IgD-negative memory B cell (primary cell): ENCODE measurements around the gene CXCL1. TPM values are rescaled to one million over a fixed set of nuclear protein-coding genes. Genes with fewer than 3 reads are reported as not detected.

Source experiments
- H3K27ac Mint-ChIP-seq, 3 donors: one replicate each; pipeline ENCODE4 v1.8.0; 2020 to 2022; ENCODE audit warnings: mild to moderate bottlenecking in 3 of 3, mixed read lengths in 3 of 3, moderate library complexity in 1 of 3
- H3K27me3 Mint-ChIP-seq: one replicate; pipeline ENCODE4 v1.8.0; 2021; ENCODE audit warnings: mixed read lengths
- H3K36me3 Mint-ChIP-seq: one replicate; pipeline ENCODE4 v1.8.0; 2020; ENCODE audit warnings: mild to moderate bottlenecking, mixed read lengths
- H3K4me1 Mint-ChIP-seq, 3 donors: one replicate each; pipeline ENCODE4 v1.8.0; 2020 to 2022; ENCODE audit warnings: mixed read lengths in 3 of 3, mild to moderate bottlenecking in 1 of 3
- H3K4me3 Mint-ChIP-seq, 4 donors: one replicate each; pipeline ENCODE4 v1.8.0; 2020 to 2022; ENCODE audit warnings: mild to moderate bottlenecking in 4 of 4, mixed read lengths in 4 of 4, moderate library complexity in 3 of 4
- H3K9me3 Mint-ChIP-seq, 3 donors: one replicate each; pipeline ENCODE4 v1.8.0; 2020 to 2021; ENCODE audit warnings: mixed read lengths in 3 of 3, mild to moderate bottlenecking in 1 of 3
- polyA plus RNA-seq: library from polyadenylated mRNA; unstranded; fragments of 300-500 nt; fragmentation: Illumina TruSeq; gene quantifications from one replicate; pipeline ENCODE4 v1.2.3, GENCODE V29; 2021

The CXCL1 gene
- polyA plus RNA-seq: not detected

DNA sequence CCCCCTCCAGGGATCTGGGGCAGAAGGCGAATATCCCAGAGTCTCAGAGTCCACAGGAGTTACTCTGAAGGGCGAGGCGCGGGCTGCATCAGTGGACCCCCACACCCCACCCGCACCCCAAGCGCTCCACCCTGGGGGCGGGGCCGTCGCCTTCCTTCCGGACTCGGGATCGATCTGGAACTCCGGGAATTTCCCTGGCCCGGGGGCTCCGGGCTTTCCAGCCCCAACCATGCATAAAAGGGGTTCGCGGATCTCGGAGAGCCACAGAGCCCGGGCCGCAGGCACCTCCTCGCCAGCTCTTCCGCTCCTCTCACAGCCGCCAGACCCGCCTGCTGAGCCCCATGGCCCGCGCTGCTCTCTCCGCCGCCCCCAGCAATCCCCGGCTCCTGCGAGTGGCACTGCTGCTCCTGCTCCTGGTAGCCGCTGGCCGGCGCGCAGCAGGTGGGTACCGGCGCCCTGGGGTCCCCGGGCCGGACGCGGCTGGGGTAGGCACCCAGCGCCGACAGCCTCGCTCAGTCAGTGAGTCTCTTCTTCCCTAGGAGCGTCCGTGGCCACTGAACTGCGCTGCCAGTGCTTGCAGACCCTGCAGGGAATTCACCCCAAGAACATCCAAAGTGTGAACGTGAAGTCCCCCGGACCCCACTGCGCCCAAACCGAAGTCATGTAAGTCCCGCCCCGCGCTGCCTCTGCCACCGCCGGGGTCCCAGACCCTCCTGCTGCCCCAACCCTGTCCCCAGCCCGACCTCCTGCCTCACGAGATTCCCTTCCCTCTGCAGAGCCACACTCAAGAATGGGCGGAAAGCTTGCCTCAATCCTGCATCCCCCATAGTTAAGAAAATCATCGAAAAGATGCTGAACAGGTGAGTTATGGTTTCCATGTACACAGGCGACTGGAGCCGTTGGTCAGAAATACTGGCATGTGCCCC lies at the start of gene CXCL1:
Gene CXCL1, plus strand, starts transcription at position 264 of the 926 bp plus-strand sequence. Its CDS starts 78 bp downstream, at position 342.
- Mint-ChIP-seq H3K9me3 (no peaks in the 10 kb centered on the region), H3K27ac (peak within 1 kb of the TSS in 1 of 3 donors; percentile 22), H3K4me3 (no peak within 1 kb of the TSS), H3K27me3 (peaks cover 19% of the 10 kb centered on the region), H3K4me1 (no peaks in the 10 kb centered on the region), H3K36me3 (no peaks in the 10 kb centered on the region)

DNA sequence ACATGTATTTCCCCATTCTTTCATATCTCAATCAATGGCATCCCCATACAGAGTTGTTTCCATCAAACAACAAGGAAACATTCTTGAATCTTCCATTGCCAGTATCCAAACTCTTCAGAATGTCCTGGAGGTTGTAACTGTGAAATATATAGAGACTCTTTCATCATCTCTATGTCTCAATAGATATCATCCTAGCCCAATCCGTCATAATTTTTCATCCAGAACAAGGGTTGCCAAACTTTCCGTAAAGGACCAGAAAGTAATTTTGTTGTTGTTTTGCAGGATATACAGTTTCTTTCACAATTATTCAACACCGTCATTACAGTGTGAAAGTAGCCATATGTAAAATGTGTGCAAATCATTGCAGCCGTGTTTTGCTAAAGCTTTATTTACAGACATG lies 47.9 kb upstream of the CXCL1 start:
- Mint-ChIP-seq H3K27ac (no peak overlapping the region), H3K4me3 (no peak overlapping the region), H3K27me3 (no peaks in the 10 kb centered on the region), H3K9me3 (peaks cover 0 to 3% (median 0%) of the 10 kb centered on the region in 3 donors), H3K4me1 (no peaks in the 10 kb centered on the region), H3K36me3 (no peaks in the 10 kb centered on the region)

DNA sequence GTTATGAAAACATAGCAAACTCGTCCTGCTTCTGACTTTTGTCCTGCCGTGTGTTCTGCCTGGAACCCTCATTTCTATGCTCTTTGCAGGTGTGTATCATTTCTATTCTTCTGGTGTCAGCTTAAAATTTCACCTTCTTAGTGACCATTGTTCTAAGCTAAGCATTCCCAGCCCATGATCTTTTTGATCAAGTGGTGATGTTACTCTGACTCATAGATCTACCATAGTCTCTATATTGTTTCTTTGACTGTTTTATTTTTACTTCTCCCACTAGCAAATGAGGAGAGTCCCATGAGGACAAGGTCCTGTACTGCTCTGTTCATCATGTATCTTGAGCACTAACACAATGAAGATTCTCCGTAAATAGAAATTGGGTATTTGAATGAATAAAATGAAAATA lies 46.8 kb upstream of the CXCL1 start:
- Mint-ChIP-seq H3K36me3 (no peaks in the 10 kb centered on the region), H3K4me1 (no peaks in the 10 kb centered on the region)

DNA sequence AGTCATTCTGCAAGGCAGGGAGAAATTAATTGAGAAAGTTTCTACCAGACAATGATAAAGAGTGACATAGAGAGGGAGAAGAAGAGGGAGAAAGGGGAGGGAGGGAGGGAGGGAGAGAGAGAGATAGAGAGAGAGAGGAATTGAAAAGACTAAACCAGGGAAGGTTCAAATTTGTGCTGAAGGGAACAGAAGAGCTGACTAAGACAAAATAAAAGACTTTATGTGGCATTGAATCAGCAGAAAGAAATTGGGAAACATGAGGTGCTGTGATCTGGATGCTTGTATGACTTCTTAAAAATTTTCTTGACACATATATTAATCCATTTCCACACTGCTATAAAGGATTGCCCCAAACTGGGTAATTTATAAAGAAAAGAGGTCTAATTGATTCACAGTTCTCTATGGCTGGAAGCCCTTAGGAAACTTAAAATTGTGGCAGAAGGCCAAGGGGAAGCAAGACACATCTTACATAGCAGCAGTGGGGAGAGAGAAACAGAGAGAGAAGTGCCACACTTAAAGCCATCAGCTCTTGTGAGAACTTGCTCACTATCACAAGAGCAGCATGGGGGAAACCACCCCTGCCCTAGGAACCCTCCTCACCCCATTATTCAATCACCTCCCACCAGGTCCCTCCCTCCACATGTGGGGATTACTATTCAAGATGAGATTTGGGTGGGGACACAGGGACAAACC lies 46.2 kb upstream of the CXCL1 start:
- H3K4me1 Mint-ChIP-seq: no peaks in the 10 kb centered on the region
- H3K36me3 Mint-ChIP-seq: no peaks in the 10 kb centered on the region
- H3K27me3 Mint-ChIP-seq: peaks cover 2% of the 10 kb centered on the region
- H3K4me3 Mint-ChIP-seq: no peak overlapping the region
- H3K9me3 Mint-ChIP-seq: peaks cover 0 to 12% (median 0%) of the 10 kb centered on the region in 3 donors
- H3K27ac Mint-ChIP-seq: no peak overlapping the region

More for the DNA sequence above, 46.8 kb upstream of the CXCL1 start:
- Mint-ChIP-seq H3K27ac (no peak overlapping the region), H3K9me3 (peaks cover 0 to 7% (median 0%) of the 10 kb centered on the region in 3 donors), H3K27me3 (peaks cover 2% of the 10 kb centered on the region), H3K4me3 (no peak overlapping the region)

DNA sequence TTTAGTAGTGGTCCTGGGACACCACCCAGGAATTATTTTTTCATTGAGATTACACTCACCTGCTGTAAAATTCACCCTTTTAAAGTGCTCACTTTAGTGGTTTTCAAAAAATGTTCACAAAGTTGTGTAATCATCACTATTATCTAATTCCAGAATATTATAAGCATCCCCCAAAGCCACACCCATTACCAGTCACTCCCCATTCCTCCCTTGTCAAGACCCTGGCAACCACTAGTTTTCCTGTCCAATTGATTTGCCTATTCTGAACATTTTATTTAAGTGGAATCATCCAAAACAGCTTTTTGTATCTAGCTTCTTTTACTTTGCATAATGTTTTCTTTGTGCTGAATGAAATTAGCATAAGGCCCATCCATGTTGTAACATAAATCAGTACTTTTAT lies 45.4 kb upstream of the CXCL1 start:
- H3K27ac Mint-ChIP-seq: no peak overlapping the region

DNA sequence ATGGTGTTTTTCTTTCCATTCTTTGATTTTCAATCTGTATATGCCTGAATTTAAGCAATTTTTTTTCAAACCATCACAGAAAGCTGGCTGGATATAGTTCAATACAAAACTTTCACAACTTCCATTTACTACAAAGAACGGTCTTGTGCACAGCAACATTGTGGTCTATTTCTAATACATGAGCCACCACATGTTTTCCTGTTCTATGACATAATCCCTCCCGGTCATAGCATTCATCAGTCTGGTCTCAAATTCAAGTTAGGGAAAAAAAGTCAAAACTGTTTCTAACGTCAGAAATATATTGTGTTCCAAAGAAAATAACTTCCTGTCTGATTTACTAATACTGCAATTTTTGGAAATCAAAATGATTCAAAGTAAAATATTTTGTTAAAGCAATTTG lies 40.2 kb upstream of the CXCL1 start:
- peaks cover 2% of the 10 kb centered on the region for H3K27me3 Mint-ChIP-seq
- no peak overlapping the region for H3K4me3 Mint-ChIP-seq
- no peak overlapping the region for H3K27ac Mint-ChIP-seq
- no peaks in the 10 kb centered on the region for H3K36me3 Mint-ChIP-seq
- peaks cover 0 to 13% (median 0%) of the 10 kb centered on the region in 3 donors for H3K9me3 Mint-ChIP-seq
- no peaks in the 10 kb centered on the region for H3K4me1 Mint-ChIP-seq

More for the DNA sequence above, 45.4 kb upstream of the CXCL1 start:
- H3K36me3 Mint-ChIP-seq: no peaks in the 10 kb centered on the region
- no peak overlapping the region for H3K4me3 Mint-ChIP-seq
- peaks cover 2% of the 10 kb centered on the region for H3K27me3 Mint-ChIP-seq
- no peaks in the 10 kb centered on the region for H3K4me1 Mint-ChIP-seq
- peaks cover 0 to 13% (median 0%) of the 10 kb centered on the region in 3 donors for H3K9me3 Mint-ChIP-seq

DNA sequence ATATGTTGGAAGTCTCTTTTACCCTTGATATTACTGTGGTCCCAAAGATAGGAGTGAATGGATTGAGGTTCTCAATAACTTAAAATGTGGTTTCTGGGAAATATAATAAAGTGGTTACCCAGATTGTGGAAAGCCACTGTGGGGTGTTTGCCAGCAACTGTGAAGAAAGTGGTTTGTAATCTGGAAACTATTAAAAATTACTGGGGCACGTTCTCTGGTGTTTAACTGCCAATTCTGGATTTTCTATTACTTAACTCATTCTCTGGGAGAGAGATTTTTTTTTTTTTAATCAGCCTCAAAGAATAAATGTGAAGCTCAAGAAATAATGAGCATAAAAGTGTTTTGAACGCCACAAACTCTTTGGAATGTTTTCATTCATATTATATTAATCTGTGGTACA lies 37.6 kb upstream of the CXCL1 start:
- Mint-ChIP-seq H3K9me3 (peaks cover 0 to 13% (median 3%) of the 10 kb centered on the region in 3 donors), H3K27ac (no peak overlapping the region), H3K4me3 (no peak overlapping the region), H3K27me3 (peaks cover 2% of the 10 kb centered on the region), H3K36me3 (no peaks in the 10 kb centered on the region), H3K4me1 (no peaks in the 10 kb centered on the region)

DNA sequence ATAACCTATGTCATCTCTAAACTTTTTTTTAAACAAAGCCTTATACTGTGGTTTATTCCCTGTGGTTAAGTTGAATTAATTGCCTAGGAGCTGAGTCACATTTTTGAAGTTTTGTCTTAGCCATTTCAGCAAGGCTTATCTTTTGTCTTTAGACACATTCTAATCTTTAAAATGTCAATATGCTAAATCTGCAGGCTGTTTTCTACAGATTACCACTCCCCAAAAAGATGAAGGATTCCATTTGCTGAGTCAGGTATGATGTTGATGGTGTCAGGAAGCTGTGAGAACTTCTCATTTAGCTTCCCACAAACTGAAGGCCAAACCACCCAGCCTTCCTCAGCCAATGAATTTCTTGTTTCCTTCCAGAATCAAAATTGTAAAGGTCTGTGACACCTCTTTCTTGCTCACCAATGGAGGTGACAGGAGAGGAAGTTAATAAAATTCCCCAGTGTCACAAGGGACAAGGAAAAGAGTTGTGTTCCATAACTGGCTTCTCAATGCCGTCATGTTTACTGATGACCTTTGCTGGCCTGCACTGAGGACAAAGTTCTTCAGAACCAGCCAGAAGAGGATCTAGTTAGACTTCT lies 36.4 kb upstream of the CXCL1 start:
- Mint-ChIP-seq H3K27me3 (peaks cover 8% of the 10 kb centered on the region), H3K4me3 (no peak overlapping the region), H3K9me3 (peaks cover 0 to 3% (median 2%) of the 10 kb centered on the region in 3 donors), H3K27ac (no peak overlapping the region), H3K4me1 (no peaks in the 10 kb centered on the region), H3K36me3 (no peaks in the 10 kb centered on the region)

DNA sequence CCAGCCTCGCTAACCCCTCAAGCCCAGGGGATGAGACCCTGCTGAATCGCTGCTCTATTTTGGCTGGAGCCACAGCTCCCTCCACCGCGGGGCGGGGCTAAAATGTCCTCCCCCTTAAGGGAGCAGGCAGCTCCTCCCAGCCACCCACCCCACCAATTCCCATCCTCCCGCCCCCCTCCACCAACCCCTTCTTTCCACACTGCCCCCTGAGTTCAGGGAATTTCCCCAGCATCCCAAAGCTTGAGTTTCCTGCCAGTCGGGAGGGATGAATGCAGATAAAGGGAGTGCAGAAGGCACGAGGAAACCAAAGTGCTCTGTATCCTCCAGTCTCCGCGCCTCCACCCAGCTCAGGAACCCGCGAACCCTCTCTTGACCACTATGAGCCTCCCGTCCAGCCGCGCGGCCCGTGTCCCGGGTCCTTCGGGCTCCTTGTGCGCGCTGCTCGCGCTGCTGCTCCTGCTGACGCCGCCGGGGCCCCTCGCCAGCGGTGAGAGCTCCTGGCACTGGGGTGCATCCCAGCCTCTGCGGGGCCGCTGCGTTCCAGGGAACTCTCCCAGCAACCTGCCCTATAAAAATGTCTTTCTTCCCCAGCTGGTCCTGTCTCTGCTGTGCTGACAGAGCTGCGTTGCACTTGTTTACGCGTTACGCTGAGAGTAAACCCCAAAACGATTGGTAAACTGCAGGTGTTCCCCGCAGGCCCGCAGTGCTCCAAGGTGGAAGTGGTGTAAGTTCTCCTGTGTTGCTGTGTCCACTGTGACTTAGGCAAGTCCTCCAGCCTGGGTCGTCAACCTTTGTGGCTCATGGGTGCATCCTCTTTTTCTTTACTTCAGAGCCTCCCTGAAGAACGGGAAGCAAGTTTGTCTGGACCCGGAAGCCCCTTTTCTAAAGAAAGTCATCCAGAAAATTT lies 32.6 kb upstream of the CXCL1 start, which contains the start of gene CXCL6:
Gene CXCL6, plus strand, starts transcription at position 306 of the 907 bp plus-strand sequence. Its CDS starts 73 bp downstream, at position 379.
- no peak within 1 kb of the TSS for H3K27ac Mint-ChIP-seq
- H3K9me3 Mint-ChIP-seq: peaks cover 0 to 3% (median 0%) of the 10 kb centered on the region in 3 donors
- no peaks in the 10 kb centered on the region for H3K36me3 Mint-ChIP-seq
- no peaks in the 10 kb centered on the region for H3K4me1 Mint-ChIP-seq
- no peak within 1 kb of the TSS for H3K4me3 Mint-ChIP-seq
- H3K27me3 Mint-ChIP-seq: peaks cover 8% of the 10 kb centered on the region

DNA sequence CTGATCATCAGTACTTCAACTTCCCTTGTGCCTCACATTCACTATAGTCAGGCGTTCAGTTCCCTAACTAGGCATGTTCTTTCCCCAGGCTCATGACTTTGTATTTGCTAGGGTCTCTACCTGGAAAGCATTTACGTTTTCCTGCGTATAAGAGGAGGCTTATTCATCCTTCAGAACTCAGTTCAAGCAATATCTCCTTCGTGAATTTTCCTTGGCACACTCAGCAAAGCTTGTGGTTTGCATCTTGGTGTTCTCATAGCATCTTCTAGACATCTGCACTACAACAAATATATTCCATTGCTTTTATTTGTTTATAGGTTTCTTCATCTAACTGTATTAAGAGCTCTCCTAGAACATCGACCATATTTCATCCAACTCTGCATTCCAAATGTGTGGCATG lies 30.1 kb upstream of the CXCL1 start:
- peaks cover 0 to 2% (median 0%) of the 10 kb centered on the region in 3 donors for H3K9me3 Mint-ChIP-seq
- H3K27ac Mint-ChIP-seq: no peak overlapping the region
- H3K4me1 Mint-ChIP-seq: no peaks in the 10 kb centered on the region
- peaks cover 8% of the 10 kb centered on the region for H3K27me3 Mint-ChIP-seq
- no peak overlapping the region for H3K4me3 Mint-ChIP-seq
- no peaks in the 10 kb centered on the region for H3K36me3 Mint-ChIP-seq

DNA sequence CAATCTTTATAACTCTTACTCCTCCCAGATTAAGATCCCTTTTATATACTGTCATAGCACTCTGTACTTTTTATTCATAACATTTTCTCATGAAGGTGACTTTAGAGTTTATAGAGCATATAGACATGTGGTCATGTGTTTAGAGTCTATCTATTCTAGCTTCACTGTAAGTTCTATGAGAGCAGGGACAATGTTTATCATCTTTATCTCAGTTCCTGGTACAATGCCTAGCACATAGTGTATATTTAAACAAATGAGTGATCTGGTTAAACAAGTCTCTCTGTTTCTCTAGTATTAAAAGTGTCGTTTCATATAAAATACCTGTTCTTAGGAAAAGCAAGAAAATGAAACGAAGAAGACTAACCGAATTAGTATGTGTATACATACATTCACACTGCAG lies 29.5 kb upstream of the CXCL1 start:
- Mint-ChIP-seq H3K27ac (no peak overlapping the region), H3K9me3 (peaks cover 0 to 2% (median 0%) of the 10 kb centered on the region in 3 donors), H3K27me3 (peaks cover 8% of the 10 kb centered on the region), H3K4me3 (no peak overlapping the region), H3K36me3 (no peaks in the 10 kb centered on the region), H3K4me1 (no peaks in the 10 kb centered on the region)

DNA sequence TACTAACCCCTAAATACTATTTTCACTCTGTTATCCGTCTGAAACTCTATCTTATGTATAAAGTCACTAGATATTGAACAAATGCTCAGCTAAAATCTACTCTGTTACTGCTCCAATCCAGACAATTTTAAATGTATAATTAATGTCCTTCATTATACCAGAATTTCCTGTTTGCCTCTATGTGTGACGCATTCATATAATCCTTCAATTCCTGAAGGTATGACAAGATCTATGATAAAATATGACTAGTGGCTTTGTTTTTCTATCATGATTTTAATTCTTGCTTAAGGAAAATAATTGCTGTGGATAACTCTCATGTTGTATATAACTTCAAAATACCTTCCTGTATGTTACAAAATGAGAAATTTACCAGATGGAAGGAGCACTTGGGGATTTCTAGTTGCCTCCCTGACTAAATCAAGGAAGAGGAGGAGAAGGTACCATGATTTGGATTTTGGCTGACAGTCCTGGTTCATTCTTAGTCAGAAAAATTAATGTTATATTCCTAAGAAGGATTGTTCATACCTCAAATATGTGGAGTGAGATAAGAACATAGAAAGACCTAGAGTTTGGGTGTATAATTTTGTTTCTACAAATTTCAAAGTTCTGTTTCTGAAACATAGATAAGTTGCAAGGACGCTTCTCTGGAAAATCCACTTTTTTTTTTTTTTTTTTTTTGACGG lies 27.8 kb upstream of the CXCL1 start:
- no peaks in the 10 kb centered on the region for H3K4me1 Mint-ChIP-seq
- no peaks in the 10 kb centered on the region for H3K36me3 Mint-ChIP-seq
- no peaks in the 10 kb centered on the region for H3K9me3 Mint-ChIP-seq
- peaks cover 8% of the 10 kb centered on the region for H3K27me3 Mint-ChIP-seq
- H3K4me3 Mint-ChIP-seq: no peak overlapping the region
- no peak overlapping the region for H3K27ac Mint-ChIP-seq

DNA sequence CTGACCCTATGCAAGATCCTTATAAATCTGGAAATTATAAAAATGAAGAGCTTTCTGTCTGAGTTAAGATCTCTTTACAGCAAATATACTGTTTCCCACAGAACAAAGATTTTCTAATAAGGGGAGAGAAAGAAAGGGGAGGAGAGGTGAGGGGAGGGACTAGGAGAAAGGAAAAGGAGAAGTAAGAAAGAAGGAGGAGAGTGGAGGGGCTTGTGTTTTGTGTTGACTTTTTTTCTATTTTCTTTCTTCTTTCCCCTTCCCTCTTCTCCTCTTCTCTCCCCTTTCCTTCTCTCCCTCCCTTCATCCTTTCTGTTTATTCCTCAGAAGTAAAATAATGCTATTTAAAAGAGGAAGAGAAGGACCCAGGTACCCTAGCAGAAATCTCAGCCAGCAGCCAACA lies 26.5 kb upstream of the CXCL1 start:
- Mint-ChIP-seq H3K9me3 (no peaks in the 10 kb centered on the region), H3K4me3 (no peak overlapping the region), H3K36me3 (no peaks in the 10 kb centered on the region), H3K27ac (no peak overlapping the region), H3K27me3 (no peaks in the 10 kb centered on the region), H3K4me1 (no peaks in the 10 kb centered on the region)

DNA sequence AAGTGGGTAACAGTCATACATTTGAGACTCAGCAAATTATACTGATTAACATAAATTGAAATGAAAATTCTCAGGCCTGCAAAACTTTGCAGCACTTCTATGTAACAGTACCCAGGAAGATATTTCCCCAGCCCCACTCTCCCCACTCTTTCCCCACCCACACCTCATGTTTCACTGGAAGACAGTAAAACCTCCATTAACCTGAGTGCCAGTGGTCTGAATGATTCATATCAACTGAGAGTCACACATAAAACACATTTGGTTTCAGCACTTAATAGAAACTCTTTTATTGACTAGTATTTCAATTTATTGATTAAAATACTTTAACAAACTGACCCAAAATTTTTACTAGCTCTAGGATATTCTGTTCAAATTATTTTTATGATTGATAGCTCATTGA lies 25.8 kb upstream of the CXCL1 start:
- peak overlapping the region in 1 of 3 donors; percentile 61 for H3K27ac Mint-ChIP-seq
- H3K4me3 Mint-ChIP-seq: no peak overlapping the region
- H3K27me3 Mint-ChIP-seq: no peaks in the 10 kb centered on the region
- H3K36me3 Mint-ChIP-seq: no peaks in the 10 kb centered on the region
- H3K4me1 Mint-ChIP-seq: no peaks in the 10 kb centered on the region
- H3K9me3 Mint-ChIP-seq: no peaks in the 10 kb centered on the region
